Calu3 (cell line): ENCODE data around the gene IRF2BPL. TPM values are rescaled to one million over a fixed set of nuclear protein-coding genes. Genes with fewer than 3 reads are reported as not detected.

Source experiments
- BruUV-seq: library from RNA; stranded (reverse); fragments of 400-500 nt; replicated peaks from 2 replicates; lab custom pipeline; 2021; lab: Mats Ljungman, UMichigan
- CTCF ChIA-PET: fragments of 300-600 bp; sonication (Branson Sonifier 250); formaldehyde crosslinking; loops from one replicate; lab custom pipeline; 2022; ENCODE audit warnings: antibody characterized with exemption; lab: Charles Lee
- DNase-seq: peaks from one replicate; pipeline ENCODE4 v3.0.0; 2022
- H3K27ac Mint-ChIP-seq: one replicate; pipeline ENCODE4 v1.8.0; 2022; ENCODE audit warnings: mixed read lengths; ENCODE audit not compliant: unreplicated experiment
- H3K27me3 Mint-ChIP-seq: one replicate; pipeline ENCODE4 v1.8.0; 2022; ENCODE audit warnings: mixed read lengths; ENCODE audit not compliant: unreplicated experiment
- H3K36me3 Mint-ChIP-seq: one replicate; pipeline ENCODE4 v1.8.0; 2022; ENCODE audit warnings: mild to moderate bottlenecking, moderate library complexity, mixed read lengths; ENCODE audit not compliant: insufficient read depth, unreplicated experiment
- H3K4me1 Mint-ChIP-seq: one replicate; pipeline ENCODE4 v1.8.0; 2022; ENCODE audit warnings: mild to moderate bottlenecking, low read depth, mixed read lengths; ENCODE audit not compliant: unreplicated experiment
- H3K4me3 Mint-ChIP-seq: one replicate; pipeline ENCODE4 v1.8.0; 2022; ENCODE audit warnings: mild to moderate bottlenecking, low read depth, moderate library complexity, mixed read lengths; ENCODE audit not compliant: unreplicated experiment
- H3K9me3 Mint-ChIP-seq: one replicate; pipeline ENCODE4 v1.8.0; 2022; ENCODE audit warnings: low read depth, mixed read lengths; ENCODE audit not compliant: unreplicated experiment
- CTCF ChIP-seq: fragments of 200-600 bp; IDR thresholded peaks from one replicate; pipeline ENCODE4 v1.8.0; 2022; ENCODE audit warnings: antibody characterized with exemption; ENCODE audit not compliant: unreplicated experiment
- intact Hi-C: fragments of 100-400 bp; cut with micrococcal nuclease; formaldehyde crosslinking; loops from one replicate; pipeline ENCODE4 v1.10.0; 2022; ENCODE audit not compliant: unreplicated experiment
- total RNA-seq: library from RNA; stranded (reverse); gene quantifications from 2 replicates; pipeline ENCODE4 v1.2.3, GENCODE V29; 2022

Gene IRF2BPL
- total RNA-seq, 1 experiment from 2014 or later = 30.1 TPM

- no TSS peak for BruUV-seq
- no peak overlapping the region for H3K4me3 Mint-ChIP-seq
- no peaks in the 10 kb centered on the region for H3K36me3 Mint-ChIP-seq
- no peak for TF ChIP-seq CTCF
- H3K9me3 Mint-ChIP-seq = no peaks in the 10 kb centered on the region
- intact Hi-C loops = no loop called here
- no peaks in the 10 kb centered on the region for H3K4me1 Mint-ChIP-seq
- no peak for DNase-seq
- H3K27me3 Mint-ChIP-seq = no peaks in the 10 kb centered on the region
- CTCF ChIA-PET = interaction anchor here (1.6 kb wide), 1 partner anchor 13 kb away, joined by 5 read pairs; no protein-coding TSS in a partner anchor
- H3K27ac Mint-ChIP-seq = no peak overlapping the region
Observed at GRCh38 chr14:76975051-76975450, 53.5 kb downstream of the IRF2BPL start.

Other genes with a start within 250 kb of the IRF2BPL start
- gene ANGEL1, start 215.8 kb downstream of the IRF2BPL start, total RNA-seq = 19.8 and 26.3 TPM in 2 replicates
- gene LRRC74A, start 202.3 kb downstream of the IRF2BPL start, total RNA-seq = not detected in 2 replicates
- 16.5 and 18.9 TPM in 2 replicates for gene CIPC, start 69.5 kb upstream of the IRF2BPL start, total RNA-seq
- not detected in 2 replicates for gene ZDHHC22, start 113.1 kb upstream of the IRF2BPL start, total RNA-seq
- gene TMEM63C, start 153.1 kb upstream of the IRF2BPL start, total RNA-seq = 1.1 and 2.1 TPM in 2 replicates
- not detected in 2 replicates for gene NGB, start 242.5 kb upstream of the IRF2BPL start, total RNA-seq